ENCODE measurements around the gene ANKRD23.

DNA sequence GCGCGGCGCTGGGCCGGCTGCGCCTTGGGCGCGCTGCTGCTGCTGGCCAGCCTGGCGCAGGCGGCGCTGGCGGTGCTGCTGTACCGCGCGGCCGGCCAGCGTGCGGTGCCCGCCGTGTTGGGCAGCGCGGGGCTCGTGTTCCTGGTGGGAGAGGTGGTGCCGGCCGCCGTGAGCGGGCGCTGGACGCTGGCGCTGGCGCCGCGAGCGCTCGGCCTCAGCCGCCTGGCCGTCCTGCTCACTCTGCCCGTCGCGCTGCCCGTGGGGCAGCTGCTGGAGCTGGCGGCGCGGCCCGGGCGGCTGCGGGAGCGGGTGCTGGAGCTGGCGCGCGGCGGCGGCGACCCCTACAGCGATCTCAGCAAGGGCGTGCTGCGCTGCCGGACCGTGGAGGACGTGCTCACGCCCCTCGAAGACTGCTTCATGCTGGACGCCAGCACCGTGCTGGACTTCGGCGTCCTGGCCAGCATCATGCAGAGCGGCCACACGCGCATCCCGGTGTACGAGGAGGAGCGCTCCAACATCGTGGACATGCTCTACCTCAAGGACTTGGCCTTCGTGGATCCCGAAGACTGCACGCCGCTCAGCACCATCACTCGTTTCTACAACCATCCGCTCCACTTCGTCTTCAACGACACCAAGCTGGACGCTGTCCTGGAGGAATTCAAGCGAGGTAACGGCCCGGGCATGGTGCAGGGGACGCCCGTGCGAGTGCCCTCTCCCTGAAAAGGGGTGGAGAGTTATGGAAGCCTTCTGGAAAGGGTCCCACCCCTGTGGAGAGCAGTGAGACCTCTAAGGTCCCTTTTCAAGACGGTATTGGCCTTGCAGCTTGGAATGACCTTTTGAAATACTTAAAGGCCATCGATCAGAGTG is 26.8 kb downstream of the ANKRD23 start:
- TF ChIP-seq, protein P1, sequence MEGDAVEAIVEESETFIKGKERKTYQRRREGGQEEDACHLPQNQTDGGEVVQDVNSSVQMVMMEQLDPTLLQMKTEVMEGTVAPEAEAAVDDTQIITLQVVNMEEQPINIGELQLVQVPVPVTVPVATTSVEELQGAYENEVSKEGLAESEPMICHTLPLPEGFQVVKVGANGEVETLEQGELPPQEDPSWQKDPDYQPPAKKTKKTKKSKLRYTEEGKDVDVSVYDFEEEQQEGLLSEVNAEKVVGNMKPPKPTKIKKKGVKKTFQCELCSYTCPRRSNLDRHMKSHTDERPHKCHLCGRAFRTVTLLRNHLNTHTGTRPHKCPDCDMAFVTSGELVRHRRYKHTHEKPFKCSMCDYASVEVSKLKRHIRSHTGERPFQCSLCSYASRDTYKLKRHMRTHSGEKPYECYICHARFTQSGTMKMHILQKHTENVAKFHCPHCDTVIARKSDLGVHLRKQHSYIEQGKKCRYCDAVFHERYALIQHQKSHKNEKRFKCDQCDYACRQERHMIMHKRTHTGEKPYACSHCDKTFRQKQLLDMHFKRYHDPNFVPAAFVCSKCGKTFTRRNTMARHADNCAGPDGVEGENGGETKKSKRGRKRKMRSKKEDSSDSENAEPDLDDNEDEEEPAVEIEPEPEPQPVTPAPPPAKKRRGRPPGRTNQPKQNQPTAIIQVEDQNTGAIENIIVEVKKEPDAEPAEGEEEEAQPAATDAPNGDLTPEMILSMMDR (IDR thresholded peaks at IDR 0.05) = no peak
- TF ChIP-seq RXRA (IDR thresholded peaks at IDR 0.05; ENCODE audit: borderline replicate concordance, low read depth) (no peak), RCOR1 (IDR thresholded peaks at IDR 0.05; ENCODE audit: low read length) (no peak), RFX5 (IDR thresholded peaks at IDR 0.05; ENCODE audit: low read length) (no peak), TCF12 (IDR thresholded peaks at IDR 0.05) (no peak), POLR2AphosphoS5 (IDR thresholded peaks at IDR 0.05; ENCODE audit: low read depth, low read length) (no peak)
- TF ChIP-seq, protein P2, sequence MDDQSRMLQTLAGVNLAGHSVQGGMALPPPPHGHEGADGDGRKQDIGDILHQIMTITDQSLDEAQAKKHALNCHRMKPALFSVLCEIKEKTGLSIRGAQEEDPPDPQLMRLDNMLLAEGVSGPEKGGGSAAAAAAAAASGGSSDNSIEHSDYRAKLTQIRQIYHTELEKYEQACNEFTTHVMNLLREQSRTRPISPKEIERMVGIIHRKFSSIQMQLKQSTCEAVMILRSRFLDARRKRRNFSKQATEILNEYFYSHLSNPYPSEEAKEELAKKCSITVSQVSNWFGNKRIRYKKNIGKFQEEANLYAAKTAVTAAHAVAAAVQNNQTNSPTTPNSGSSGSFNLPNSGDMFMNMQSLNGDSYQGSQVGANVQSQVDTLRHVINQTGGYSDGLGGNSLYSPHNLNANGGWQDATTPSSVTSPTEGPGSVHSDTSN (IDR thresholded peaks at IDR 0.05) = no peak
- TF ChIP-seq, protein P3, sequence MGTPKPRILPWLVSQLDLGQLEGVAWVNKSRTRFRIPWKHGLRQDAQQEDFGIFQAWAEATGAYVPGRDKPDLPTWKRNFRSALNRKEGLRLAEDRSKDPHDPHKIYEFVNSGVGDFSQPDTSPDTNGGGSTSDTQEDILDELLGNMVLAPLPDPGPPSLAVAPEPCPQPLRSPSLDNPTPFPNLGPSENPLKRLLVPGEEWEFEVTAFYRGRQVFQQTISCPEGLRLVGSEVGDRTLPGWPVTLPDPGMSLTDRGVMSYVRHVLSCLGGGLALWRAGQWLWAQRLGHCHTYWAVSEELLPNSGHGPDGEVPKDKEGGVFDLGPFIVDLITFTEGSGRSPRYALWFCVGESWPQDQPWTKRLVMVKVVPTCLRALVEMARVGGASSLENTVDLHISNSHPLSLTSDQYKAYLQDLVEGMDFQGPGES (IDR thresholded peaks at IDR 0.05; ENCODE audit: low read depth, low read length) = no peak
